ENCODE measurements around the gene EFCAB13. TPM values are rescaled to one million over a fixed set of nuclear protein-coding genes. Genes with fewer than 3 reads are reported as not detected.

EFCAB13 gene
- total RNA-seq, 2 experiments from 2014 or later: 12.2 to 13.2 TPM

GRCh38 chr17:47287068-47287467, 36.7 kb upstream of the EFCAB13 start:
- POLR2A ChIA-PET: no interaction called here
- Mint-ChIP-seq H3K27ac (no peak overlapping the region), H3K36me3 (no peaks in the 10 kb centered on the region), H3K4me3 (no peak overlapping the region), H3K9me3 (no peaks in the 10 kb centered on the region), H3K27me3 (peaks cover 9% of the 10 kb centered on the region), H3K4me1 (no peaks in the 10 kb centered on the region)
- no peak for ATAC-seq (ENCODE audit: low read depth)
- no peak for DNase-seq

- Mint-ChIP-seq H3K4me3 (no peak overlapping the region), H3K9me3 (no peaks in the 10 kb centered on the region), H3K36me3 (no peaks in the 10 kb centered on the region), H3K27me3 (peaks cover 9% of the 10 kb centered on the region), H3K27ac (no peak overlapping the region), H3K4me1 (no peaks in the 10 kb centered on the region)
- POLR2A ChIA-PET: no interaction called here
- DNase-seq (no peak), ATAC-seq (ENCODE audit: low read depth) (no peak)
These were observed 36.1 kb upstream of the EFCAB13 start for GRCh38 chr17:47287639-47288038.

GRCh38 chr17:47288531-47289116, 35.1 kb upstream of the EFCAB13 start:
- POLR2A ChIA-PET: no interaction called here
- no peaks in the 10 kb centered on the region for H3K9me3 Mint-ChIP-seq
- H3K4me1 Mint-ChIP-seq: no peaks in the 10 kb centered on the region
- H3K4me3 Mint-ChIP-seq: no peak overlapping the region
- no peak overlapping the region for H3K27ac Mint-ChIP-seq
- no peaks in the 10 kb centered on the region for H3K36me3 Mint-ChIP-seq
- peaks cover 5% of the 10 kb centered on the region for H3K27me3 Mint-ChIP-seq
- ATAC-seq (ENCODE audit: low read depth): no peak
- DNase-seq: no peak

GRCh38 chr17:47289302-47289701, 34.5 kb upstream of the EFCAB13 start:
- Mint-ChIP-seq H3K4me1 (no peaks in the 10 kb centered on the region), H3K4me3 (no peak overlapping the region), H3K36me3 (no peaks in the 10 kb centered on the region), H3K9me3 (no peaks in the 10 kb centered on the region), H3K27me3 (peaks cover 3% of the 10 kb centered on the region), H3K27ac (no peak overlapping the region)
- DNase-seq: no peak
- POLR2A ChIA-PET: no interaction called here
- no peak for ATAC-seq (ENCODE audit: low read depth)

GRCh38 chr17:47290870-47291241, 32.9 kb upstream of the EFCAB13 start:
- Mint-ChIP-seq H3K9me3 (no peaks in the 10 kb centered on the region), H3K36me3 (no peaks in the 10 kb centered on the region), H3K4me1 (no peaks in the 10 kb centered on the region), H3K27me3 (peaks cover 3% of the 10 kb centered on the region), H3K4me3 (no peak overlapping the region), H3K27ac (no peak overlapping the region)
- ATAC-seq (ENCODE audit: low read depth) (no peak), DNase-seq (no peak)
- POLR2A ChIA-PET: no interaction called here

- no peak overlapping the region for H3K4me3 Mint-ChIP-seq
- DNase-seq: no peak
- H3K27ac Mint-ChIP-seq: no peak overlapping the region
- ATAC-seq (ENCODE audit: low read depth): no peak
- no peaks in the 10 kb centered on the region for H3K4me1 Mint-ChIP-seq
- POLR2A ChIA-PET: no interaction called here
- H3K36me3 Mint-ChIP-seq: no peaks in the 10 kb centered on the region
- no peaks in the 10 kb centered on the region for H3K9me3 Mint-ChIP-seq
- H3K27me3 Mint-ChIP-seq: peaks cover 3% of the 10 kb centered on the region
These were observed 32.4 kb upstream of the EFCAB13 start for GRCh38 chr17:47291242-47291873.

GRCh38 chr17:47292206-47292605, 31.5 kb upstream of the EFCAB13 start:
- POLR2A ChIA-PET: no interaction called here
- Mint-ChIP-seq H3K9me3 (no peaks in the 10 kb centered on the region), H3K4me1 (no peaks in the 10 kb centered on the region), H3K4me3 (no peak overlapping the region), H3K27ac (no peak overlapping the region), H3K27me3 (peaks cover 5% of the 10 kb centered on the region), H3K36me3 (no peaks in the 10 kb centered on the region)
- DNase-seq (no peak), ATAC-seq (ENCODE audit: low read depth) (no peak)

GRCh38 chr17:47295037-47295873, 28.5 kb upstream of the EFCAB13 start:
- H3K36me3 Mint-ChIP-seq: no peaks in the 10 kb centered on the region
- no peak for DNase-seq

GRCh38 chr17:47295874-47296255, 27.9 kb upstream of the EFCAB13 start:
- DNase-seq (no peak), ATAC-seq (ENCODE audit: low read depth) (no peak)
- peaks cover 4% of the 10 kb centered on the region for H3K27me3 Mint-ChIP-seq
- H3K9me3 Mint-ChIP-seq: no peaks in the 10 kb centered on the region
- POLR2A ChIA-PET: no interaction called here
- no peaks in the 10 kb centered on the region for H3K36me3 Mint-ChIP-seq
- no peaks in the 10 kb centered on the region for H3K4me1 Mint-ChIP-seq
- H3K4me3 Mint-ChIP-seq: no peak overlapping the region
- H3K27ac Mint-ChIP-seq: no peak overlapping the region

More at GRCh38 chr17:47295037-47295873, 28.5 kb upstream of the EFCAB13 start:
- H3K4me1 Mint-ChIP-seq: no peaks in the 10 kb centered on the region
- no peak for ATAC-seq (ENCODE audit: low read depth)
- H3K9me3 Mint-ChIP-seq: no peaks in the 10 kb centered on the region
- no peak overlapping the region for H3K27ac Mint-ChIP-seq
- H3K4me3 Mint-ChIP-seq: no peak overlapping the region
- H3K27me3 Mint-ChIP-seq: peaks cover 6% of the 10 kb centered on the region
- POLR2A ChIA-PET: no interaction called here

- no peak overlapping the region for H3K4me3 Mint-ChIP-seq
- peaks cover 4% of the 10 kb centered on the region for H3K27me3 Mint-ChIP-seq
- no peak overlapping the region for H3K27ac Mint-ChIP-seq
- ATAC-seq (ENCODE audit: low read depth): no peak
- H3K9me3 Mint-ChIP-seq: peaks cover 8% of the 10 kb centered on the region
- no peaks in the 10 kb centered on the region for H3K4me1 Mint-ChIP-seq
- H3K36me3 Mint-ChIP-seq: no peaks in the 10 kb centered on the region
- POLR2A ChIA-PET: no interaction called here
- no peak for DNase-seq
These were observed 25.9 kb upstream of the EFCAB13 start for GRCh38 chr17:47297661-47298400.

- no peaks in the 10 kb centered on the region for H3K4me1 Mint-ChIP-seq
- peaks cover 6% of the 10 kb centered on the region for H3K27me3 Mint-ChIP-seq
- no peak overlapping the region for H3K27ac Mint-ChIP-seq
- H3K4me3 Mint-ChIP-seq: no peak overlapping the region
- no peak for DNase-seq
- POLR2A ChIA-PET: no interaction called here
- H3K36me3 Mint-ChIP-seq: no peaks in the 10 kb centered on the region
- H3K9me3 Mint-ChIP-seq: peaks cover 8% of the 10 kb centered on the region
- no peak for ATAC-seq (ENCODE audit: low read depth)
These were observed 25.0 kb upstream of the EFCAB13 start for GRCh38 chr17:47298712-47299111.

GRCh38 chr17:47299239-47299910, 24.4 kb upstream of the EFCAB13 start:
- Mint-ChIP-seq H3K36me3 (no peaks in the 10 kb centered on the region), H3K4me3 (no peak overlapping the region), H3K27ac (no peak overlapping the region), H3K4me1 (no peaks in the 10 kb centered on the region), H3K27me3 (peaks cover 6% of the 10 kb centered on the region), H3K9me3 (peaks cover 8% of the 10 kb centered on the region)
- ATAC-seq (ENCODE audit: low read depth) (no peak), DNase-seq (no peak)
- POLR2A ChIA-PET: no interaction called here

GRCh38 chr17:47300718-47301117, 23.0 kb upstream of the EFCAB13 start:
- no peak for ATAC-seq (ENCODE audit: low read depth)
- no peak overlapping the region for H3K4me3 Mint-ChIP-seq
- peaks cover 6% of the 10 kb centered on the region for H3K27me3 Mint-ChIP-seq
- peaks cover 8% of the 10 kb centered on the region for H3K9me3 Mint-ChIP-seq
- POLR2A ChIA-PET: no interaction called here
- DNase-seq: no peak
- H3K36me3 Mint-ChIP-seq: no peaks in the 10 kb centered on the region
- H3K4me1 Mint-ChIP-seq: peaks cover 8% of the 10 kb centered on the region
- H3K27ac Mint-ChIP-seq: no peak overlapping the region
